ENCODE results near the gene SLC29A3. TPM values are rescaled to one million over a fixed set of nuclear protein-coding genes. Genes with fewer than 3 reads are reported as not detected.

SLC29A3 gene
- total RNA-seq, 1 donor from 2014 or later, result 2.5 TPM

- H3F3A ChIP-seq (ENCODE audit: low read depth), result no peaks in the 10 kb centered on the region
- Mint-ChIP-seq H3K9me3 (no peaks in the 10 kb centered on the region), H3K4me1 (peaks cover 6% of the 10 kb centered on the region), H3K27ac (no peak overlapping the region), H3K27me3 (ENCODE audit: insufficient read depth, low read depth) (peaks cover 2% of the 10 kb centered on the region), H3K36me3 (peaks cover 7% of the 10 kb centered on the region), H3K4me3 (no peak overlapping the region)
- H3K4me3 ChIP-seq, result no peak overlapping the region
- no peak for DNase-seq (ENCODE audit: low spot score)
- H4K20me1 ChIP-seq (ENCODE audit: low read depth), result no peaks in the 10 kb centered on the region
- H3K4me1 ChIP-seq, result no peaks in the 10 kb centered on the region
- no peaks in the 10 kb centered on the region for H3K9me3 ChIP-seq (ENCODE audit: low read depth)
- H3K27ac ChIP-seq, result no peak overlapping the region
- H3K79me2 ChIP-seq (ENCODE audit: low read depth), result no peaks in the 10 kb centered on the region
- H3K9ac ChIP-seq, result no peak overlapping the region
- no peak overlapping the region for H3K4me2 ChIP-seq
- H3K36me3 ChIP-seq, result no peaks in the 10 kb centered on the region
- no peak for TF ChIP-seq EZH2 (IDR thresholded peaks at IDR 0.05)
- TF ChIP-seq CTCF (IDR thresholded peaks at IDR 0.05), result no peak
- no peak for TF ChIP-seq EZH2phosphoT487 (IDR thresholded peaks at IDR 0.05)
- no peak overlapping the region for H2AFZ ChIP-seq (replicated peaks)
- H3K27me3 ChIP-seq, result no peaks in the 10 kb centered on the region
Observed at GRCh38 chr10:71359364-71360046, 40.4 kb downstream of the SLC29A3 start.

DNA sequence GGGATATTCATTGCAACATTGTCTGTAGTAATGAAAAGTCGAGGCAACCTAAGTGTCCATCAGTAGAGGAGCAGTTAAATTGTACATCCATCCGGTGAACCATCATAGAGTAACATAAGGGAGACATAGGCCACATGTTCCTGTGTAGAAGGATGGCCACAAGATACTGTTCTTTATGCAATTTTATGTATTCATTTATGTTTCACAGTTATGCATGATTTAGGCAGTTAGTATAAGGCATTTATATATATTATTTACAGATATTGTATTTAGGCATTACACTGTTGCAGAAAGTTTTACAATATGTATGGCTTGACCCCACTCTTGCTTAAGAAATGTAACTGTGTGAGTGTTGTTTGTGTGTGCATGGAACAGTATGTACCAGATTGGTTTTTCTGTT lies 41.7 kb downstream of the SLC29A3 start:
- H3K9me3 Mint-ChIP-seq, result no peaks in the 10 kb centered on the region
- H3K27me3 Mint-ChIP-seq (ENCODE audit: insufficient read depth, low read depth), result peaks cover 2% of the 10 kb centered on the region
- no peaks in the 10 kb centered on the region for H3K9me3 ChIP-seq (ENCODE audit: low read depth)
- no peaks in the 10 kb centered on the region for H3K27me3 ChIP-seq
- DNase-seq (ENCODE audit: low spot score), result no peak
- peaks cover 10% of the 10 kb centered on the region for H3K36me3 Mint-ChIP-seq
- H3K4me3 Mint-ChIP-seq, result no peak overlapping the region
- no peaks in the 10 kb centered on the region for H3K36me3 ChIP-seq
- H2AFZ ChIP-seq (replicated peaks), result no peak overlapping the region
- no peak overlapping the region for H3K4me2 ChIP-seq
- no peaks in the 10 kb centered on the region for H3K79me2 ChIP-seq (ENCODE audit: low read depth)
- H3K27ac Mint-ChIP-seq, result no peak overlapping the region
- no peak overlapping the region for H3K9ac ChIP-seq
- TF ChIP-seq EZH2phosphoT487 (IDR thresholded peaks at IDR 0.05) (no peak), CTCF (IDR thresholded peaks at IDR 0.05) (no peak), EZH2 (IDR thresholded peaks at IDR 0.05) (no peak)
- H3K4me3 ChIP-seq, result no peak overlapping the region
- H3F3A ChIP-seq (ENCODE audit: low read depth), result no peaks in the 10 kb centered on the region
- H4K20me1 ChIP-seq (ENCODE audit: low read depth), result no peaks in the 10 kb centered on the region
- H3K27ac ChIP-seq, result no peak overlapping the region
- H3K4me1 ChIP-seq, result no peaks in the 10 kb centered on the region
- H3K4me1 Mint-ChIP-seq, result peaks cover 12% of the 10 kb centered on the region

DNA sequence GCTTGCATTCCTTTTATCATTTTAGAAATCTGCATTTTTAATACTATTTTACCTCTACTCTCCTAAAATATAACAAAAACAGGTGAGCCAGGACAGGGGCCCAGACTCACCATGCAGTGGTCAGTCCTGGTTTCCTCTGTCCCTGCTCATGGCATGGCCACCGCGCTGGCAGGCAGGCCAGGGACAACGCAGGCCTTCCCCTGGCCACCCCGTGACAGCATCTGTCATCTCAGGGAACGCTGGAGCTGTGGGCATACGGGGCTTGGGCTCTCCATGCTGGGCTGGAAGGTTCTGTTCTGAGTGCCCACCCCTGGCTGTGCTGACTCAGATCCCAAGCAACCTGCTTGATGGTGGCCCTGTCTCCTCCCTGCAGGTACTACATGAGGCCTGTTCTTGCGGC lies 42.5 kb downstream of the SLC29A3 start:
- Mint-ChIP-seq H3K27me3 (ENCODE audit: insufficient read depth, low read depth) (peaks cover 4% of the 10 kb centered on the region), H3K4me3 (no peak overlapping the region), H3K36me3 (peaks cover 10% of the 10 kb centered on the region), H3K4me1 (peaks cover 12% of the 10 kb centered on the region), H3K27ac (no peak overlapping the region), H3K9me3 (no peaks in the 10 kb centered on the region)
- Histone ChIP-seq H3K9ac (no peak overlapping the region), H3K4me2 (no peak overlapping the region), H4K20me1 (ENCODE audit: low read depth) (no peaks in the 10 kb centered on the region), H3K36me3 (no peaks in the 10 kb centered on the region), H3K27me3 (no peaks in the 10 kb centered on the region), H3K9me3 (ENCODE audit: low read depth) (no peaks in the 10 kb centered on the region), H3F3A (ENCODE audit: low read depth) (no peaks in the 10 kb centered on the region), H2AFZ (replicated peaks) (no peak overlapping the region), H3K27ac (no peak overlapping the region), H3K4me1 (no peaks in the 10 kb centered on the region), H3K79me2 (ENCODE audit: low read depth) (no peaks in the 10 kb centered on the region), H3K4me3 (no peak overlapping the region)
- TF ChIP-seq CTCF (IDR thresholded peaks at IDR 0.05) (no peak), EZH2 (IDR thresholded peaks at IDR 0.05) (no peak), EZH2phosphoT487 (IDR thresholded peaks at IDR 0.05) (no peak)
- DNase-seq (ENCODE audit: low spot score), result no peak

Data from neural progenitor cell (in vitro differentiated cells).